Stimulated activated CD4-positive, alpha-beta T cell treated with anti-CD3 and anti-CD28 coated beads, Interleukin-15, amount 100 ng/mL, for 1 hour (primary cell): ENCODE measurements around the gene ADGRL1.
"Not testable (repeated sequence)": the region's sequence is repeated elsewhere in the genome, so short reads cannot be mapped to it uniquely, and the experiment has no call there.

ENCODE experiments used
- DNase-seq, 2 donors: peaks; one replicate each; pipeline ENCODE4 v3.0.0-alpha.2; 2020; ENCODE audit warnings: low read depth in 1 of 2, low spot score in 1 of 2

The ADGRL1 gene

GRCh38 chr19:14195216-14195615, 10.8 kb downstream of the ADGRL1 start:
- not testable (repeated sequence) for DNase-seq

- DNase-seq, result no peak
Observed at GRCh38 chr19:14189415-14189814, 16.6 kb downstream of the ADGRL1 start.

- not testable (repeated sequence) for DNase-seq
Observed at GRCh38 chr19:14188086-14188485, 17.9 kb downstream of the ADGRL1 start.

- DNase-seq, result no peak
Observed at GRCh38 chr19:14187561-14187960, 18.4 kb downstream of the ADGRL1 start.

- DNase-seq, result not testable (repeated sequence)
Observed at GRCh38 chr19:14186684-14187083, 19.3 kb downstream of the ADGRL1 start.

GRCh38 chr19:14185691-14186090, 20.3 kb downstream of the ADGRL1 start:
- not testable (repeated sequence) for DNase-seq

- no peak for DNase-seq
Observed at GRCh38 chr19:14185158-14185557, 20.8 kb downstream of the ADGRL1 start.

GRCh38 chr19:14183741-14184350, 22.1 kb downstream of the ADGRL1 start:
- no peak for DNase-seq

- no peak for DNase-seq
Observed at GRCh38 chr19:14182476-14182875, 23.5 kb downstream of the ADGRL1 start.

GRCh38 chr19:14181906-14182305, 24.1 kb downstream of the ADGRL1 start:
- DNase-seq, result no peak

GRCh38 chr19:14181199-14181598, 24.8 kb downstream of the ADGRL1 start:
- DNase-seq, result not testable (repeated sequence)

GRCh38 chr19:14177496-14178074, 28.4 kb downstream of the ADGRL1 start:
- no peak for DNase-seq

- DNase-seq, result no peak
Observed at GRCh38 chr19:14175351-14175792, 30.6 kb downstream of the ADGRL1 start.

- no peak for DNase-seq
Observed at GRCh38 chr19:14174883-14175282, 31.1 kb downstream of the ADGRL1 start.

GRCh38 chr19:14168993-14169392, 37.0 kb downstream of the ADGRL1 start:
- no peak for DNase-seq

- no peak for DNase-seq
Observed at GRCh38 chr19:14168259-14168972, 37.6 kb downstream of the ADGRL1 start.

GRCh38 chr19:14167576-14168138, 38.3 kb downstream of the ADGRL1 start:
- DNase-seq, result no peak

- no peak for DNase-seq
Observed at GRCh38 chr19:14166999-14167575, 38.9 kb downstream of the ADGRL1 start.

- no peak for DNase-seq
Observed at GRCh38 chr19:14165990-14166830, 39.8 kb downstream of the ADGRL1 start.

GRCh38 chr19:14164724-14165493, 41.1 kb downstream of the ADGRL1 start:
- DNase-seq, result no peak
